Measurements from ENCODE around the gene MADCAM1. TPM values are rescaled to one million over a fixed set of nuclear protein-coding genes. Genes with fewer than 3 reads are reported as not detected.

The MADCAM1 gene
- total and polyA plus RNA-seq, 10 of the 15 experiments (the other 5 are each of a cell fraction or from before 2014, with no cell fraction given) = 0.06 to 0.32 (median 0.31) TPM; not detected in 5

DNA sequence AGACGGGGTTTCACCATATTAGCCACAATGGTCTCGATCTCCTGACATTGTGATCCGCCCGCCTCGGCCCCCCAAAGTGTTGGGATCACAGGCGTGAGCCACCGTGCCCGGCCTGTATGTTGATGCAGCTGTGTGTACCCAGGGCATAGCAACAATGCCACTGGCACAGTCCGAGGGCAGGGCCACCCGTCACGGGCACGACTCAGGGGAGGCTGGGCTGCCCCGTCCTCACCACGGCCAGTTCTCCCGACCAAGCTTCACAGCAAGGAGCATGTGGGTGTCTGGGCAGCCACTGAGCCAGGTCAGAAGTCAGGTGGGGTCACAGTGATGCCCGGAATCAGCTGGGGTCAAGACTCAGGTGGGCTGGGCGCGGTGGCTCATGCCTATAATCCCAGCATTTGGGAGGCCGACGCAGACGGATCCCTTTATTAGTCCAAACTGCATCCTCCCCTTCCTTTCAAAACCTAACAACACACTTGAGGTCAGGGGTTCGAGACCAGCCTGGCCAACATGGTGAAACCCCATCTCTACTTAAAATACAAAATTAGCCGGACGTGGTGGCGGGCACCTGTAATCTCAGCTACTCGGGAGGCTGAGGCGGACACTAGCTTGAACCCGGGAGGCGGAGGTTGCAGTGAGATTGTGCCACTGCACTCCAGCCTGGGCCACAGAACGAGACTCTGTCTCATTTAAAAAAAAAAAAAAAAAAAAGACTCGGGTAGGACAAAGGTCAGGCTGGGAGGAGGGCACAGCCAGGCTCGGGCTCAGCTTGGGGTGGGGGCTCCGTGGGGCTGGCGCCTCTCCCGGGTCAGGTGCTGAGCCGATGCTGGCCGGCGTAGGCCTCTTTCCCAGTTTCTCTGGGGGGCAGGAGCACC, 34.1 kb downstream of the MADCAM1 start:
- H3K9me3 ChIP-seq (replicated peaks; ENCODE audit: control insufficient read depth, insufficient read depth, low read length) = no peaks in the 10 kb centered on the region; the same call in 2 of the 3 replicates
- H3K36me3 ChIP-seq (ENCODE audit: control insufficient read depth in 2 of 2, insufficient read depth in 2 of 2, low read length in 1 of 2) = no peaks in the 10 kb centered on the region
- WGBS (ENCODE audit: insufficient coverage, insufficient replicate concordance, low lambda C conversion rate, missing lambda C conversion rate) = 72% methylated on average over 38 of the region's 38 CpGs
- DNase-seq (ENCODE audit: low read depth, low spot score) (no peak), FAIRE-seq (no peak), ATAC-seq (no peak; the same call in 1 of the 3 replicates)
- POLR2A ChIA-PET = interaction anchor here (0.5 to 2.9 kb wide), 8 partner anchors 8 to 188 kb away, joined by 3 to 13 read pairs (median 4); partner anchors contain the start of genes BSG and TPGS1
- in situ Hi-C loops (cut with MboI) (no loop called here), intact Hi-C loops (cut with micrococcal nuclease; ENCODE audit: unreplicated experiment) (loop anchor here (5.0 kb wide), 1 partner anchor 42 kb away; the partner anchor contains the start of gene BSG)
- H3K79me2 ChIP-seq (ENCODE audit: control insufficient read depth, insufficient read depth, low read length) = peaks cover 27% of the 10 kb centered on the region
- peak overlapping the region; percentile 99 for H2AFZ ChIP-seq (ENCODE audit: control insufficient read depth, low read depth, low read length)
- SMC1A ChIA-PET (ENCODE audit: uncharacterized antibody, unreplicated experiment) = interaction anchor here (2.9 kb wide), 1 partner anchor 19 kb away, joined by 14 read pairs; no protein-coding TSS in a partner anchor
- peaks cover 8% of the 10 kb centered on the region for H3K4me1 ChIP-seq (ENCODE audit: control insufficient read depth, insufficient read depth, low read length)
- peak overlapping the region; percentile 65; the same call in 1 of the 2 replicates for H3K27ac ChIP-seq (ENCODE audit: control insufficient read depth, insufficient read depth)
- no TSS peak for BruUV-seq (replicated peaks)
- H3K4me2 ChIP-seq (ENCODE audit: control insufficient read depth, insufficient read depth) = peak overlapping the region; percentile 89
- H3K27me3 ChIP-seq (replicated peaks in 1 of 2; ENCODE audit: control insufficient read depth in 2 of 2, insufficient read depth in 2 of 2, low read length in 1 of 2) = no peaks in the 10 kb centered on the region
- CTCF ChIA-PET = interaction anchor here (0.9 to 7.4 kb wide), 3 partner anchors 20 to 283 kb away, joined by 3 to 42 read pairs (median 21); partner anchors contain the start of gene TPGS1
- TF ChIP-seq HDGF (IDR thresholded peaks at IDR 0.05) (peak; percentile 56; the same call in 1 of the 2 replicates), ZNF24 (IDR thresholded peaks at IDR 0.05) (no peak), NBN (IDR thresholded peaks at IDR 0.05) (0 out of 2 replicates have a peak, but pooled peaks have one; percentile 36)
- RAD21 ChIA-PET (ENCODE audit: unreplicated experiment) = interaction anchor here (0.8 kb wide), 1 partner anchor 19 kb away, joined by 4 read pairs; no protein-coding TSS in a partner anchor
- H4K20me1 ChIP-seq (ENCODE audit: control insufficient read depth, insufficient read depth) = no peaks in the 10 kb centered on the region
- peak overlapping the region; percentile 61 for H3K4me3 ChIP-seq
- H3K9ac ChIP-seq (ENCODE audit: control insufficient read depth, insufficient read depth, low read length) = peak overlapping the region; percentile 65
